Measurements from ENCODE around the gene TCEANC. TPM values are rescaled to one million over a fixed set of nuclear protein-coding genes. Genes with fewer than 3 reads are reported as not detected.
"Not testable (repeated sequence)": the region's sequence is repeated elsewhere in the genome, so short reads cannot be mapped to it uniquely, and the experiment has no call there.

The TCEANC gene
- polyA plus RNA-seq, 2 of the 4 experiments (the other 2 are of a cell fraction) = 0.81 to 2.7 TPM

- no peak for TF ChIP-seq ELK1 (IDR thresholded peaks at IDR 0.05; ENCODE audit: low read depth, low read length)
- no peak for TF ChIP-seq HOXB5 (CRISPR knock-in tag; IDR thresholded peaks at IDR 0.05)
- no peak for TF ChIP-seq SMC3 (IDR thresholded peaks at IDR 0.05)
- no peak for TF ChIP-seq NR3C1 (IDR thresholded peaks at IDR 0.05)
- no peak for TF ChIP-seq JUN (IDR thresholded peaks at IDR 0.05)
- no peak for TF ChIP-seq BHLHE40 (IDR thresholded peaks at IDR 0.05; ENCODE audit: low read depth, low read length)
- TF ChIP-seq HMGXB4 (CRISPR knock-in tag; IDR thresholded peaks at IDR 0.05; ENCODE audit: borderline replicate concordance) = no peak
Measured at GRCh38 chrX:13638021-13638420, 14.9 kb upstream of the TCEANC start (continued).

- Histone ChIP-seq H3K27ac (no peak overlapping the region), H3K4me3 (no peak overlapping the region), H3K4me1 (peaks cover 7% of the 10 kb centered on the region; the same call in 1 of the 3 replicates), H3K9me3 (no peaks in the 10 kb centered on the region), H3K4me2 (peak overlapping the region; percentile 30; the same call in 2 of the 3 replicates)
- DNase-seq (ENCODE audit: low read depth in 1 of 2, low spot score in 1 of 2) = peak in 1 of 2 experiments; percentile 5
- ATAC-seq = no peak
- POLR2A ChIA-PET = no interaction called here
- TF ChIP-seq ZSCAN20 (CRISPR knock-in tag; IDR thresholded peaks at IDR 0.05) (no peak), NPAS2 (CRISPR knock-in tag; IDR thresholded peaks at IDR 0.05; ENCODE audit: borderline replicate concordance) (no peak), EHF (CRISPR knock-in tag; IDR thresholded peaks at IDR 0.05) (no peak), USF2 (IDR thresholded peaks at IDR 0.05) (no peak), BHLHE40 (IDR thresholded peaks at IDR 0.05; ENCODE audit: low read depth, low read length) (no peak), MAX (IDR thresholded peaks at IDR 0.05) (no peak), FOSL2 (IDR thresholded peaks at IDR 0.05) (no peak), FOSL2 (CRISPR knock-in tag; IDR thresholded peaks at IDR 0.05) (no peak), RNF2 (IDR thresholded peaks at IDR 0.05; ENCODE audit: borderline replicate concordance, low read depth) (no peak), HEYL (CRISPR knock-in tag; IDR thresholded peaks at IDR 0.05) (no peak), NFE2L2 (conservative IDR thresholded peaks at IDR 0.05; ENCODE audit: low read length) (no peak), POLR2A (IDR thresholded peaks at IDR 0.05; ENCODE audit: low read length) (no peak), NR3C1 (IDR thresholded peaks at IDR 0.05) (no peak), MAFK (IDR thresholded peaks at IDR 0.05; ENCODE audit: partially characterized antibody) (no peak), HDAC2 (IDR thresholded peaks at IDR 0.05) (no peak), CBX8 (IDR thresholded peaks at IDR 0.05) (no peak), GATA3 (IDR thresholded peaks at IDR 0.05; ENCODE audit: borderline replicate concordance) (no peak), ATOH8 (CRISPR knock-in tag; IDR thresholded peaks at IDR 0.05; ENCODE audit: low read depth) (no peak), REST (IDR thresholded peaks at IDR 0.05) (no peak)
- no peak for FAIRE-seq
- CTCF ChIA-PET = no interaction called here
- WGBS (ENCODE audit: missing lambda C conversion rate) = 10% methylated on average over 3 of the region's 3 CpGs
Measured at GRCh38 chrX:13638826-13639225, 14.1 kb upstream of the TCEANC start.

GRCh38 chrX:13641684-13642083, 11.3 kb upstream of the TCEANC start:
- H3K4me1 ChIP-seq = peaks cover 12% of the 10 kb centered on the region; the same call in 2 of the 3 replicates
- H3K4me3 ChIP-seq; FAIRE-seq; POLR2A ChIA-PET; DNase-seq (ENCODE audit: low read depth in 1 of 2, low spot score in 1 of 2); H3K27ac ChIP-seq; H3K9me3 ChIP-seq; ATAC-seq; H3K4me2 ChIP-seq: not testable (repeated sequence)
- CTCF ChIA-PET = interaction anchor here (0.5 kb wide), 1 partner anchor 135 kb away, joined by 3 read pairs; no protein-coding TSS in a partner anchor
- 0% methylated on average over 2 of the region's 4 CpGs for WGBS (ENCODE audit: missing lambda C conversion rate)

All from A549 (cell line).